A549 (cell line): ENCODE results near the gene NHLH1. TPM values are rescaled to one million over a fixed set of nuclear protein-coding genes. Genes with fewer than 3 reads are reported as not detected.

Source experiments
- ATAC-seq, 2 experiments: fragments of 200-7000 bp in 1 of 2; fragments of >200 bp in 1 of 2; cut with Nextera tagmentation in 1 of 2; cut with Tn5 transposase in 1 of 2; 3 replicates each; pipeline versions ENCODE4 v1.8.0 to v1.9.1; 2018 to 2020; ENCODE audit warnings: mild to moderate bottlenecking in 1 of 2, moderate library complexity in 1 of 2
- CTCF ChIA-PET: fragments of 300-600 bp; sonication (Branson Sonifier 250); formaldehyde crosslinking; extraction: SDS; loops from one replicate; lab custom pipeline; 2021; ENCODE audit warnings: antibody characterized with exemption, inconsistent platforms; lab: Yijun Ruan, JAX
- POLR2A ChIA-PET: fragments of 350-600 bp; formaldehyde crosslinking; extraction: SDS; loops from one replicate; lab custom pipeline; 2021; ENCODE audit warnings: antibody characterized with exemption, inconsistent platforms; lab: Yijun Ruan, JAX
- DNase-seq, 2 experiments: peaks; one replicate each; pipeline versions ENCODE4 v3.0.0 to v3.0.0-alpha.2; 2011 to 2016; ENCODE audit warnings: low read depth in 1 of 2, low spot score in 1 of 2
- FAIRE-seq: peaks from 2 replicates; lab custom pipeline; 2011; peaks lifted over from hg19 to GRCh38; lab: Jason Lieb, UNC
- H3K27ac ChIP-seq, 2 experiments: fragments of >200 bp; sonication (Bioruptor Twin); formaldehyde crosslinking; 3 replicates each; pipeline ENCODE4 v1.5.1; 2016 to 2017
- H3K4me1 ChIP-seq: fragments of >200 bp; sonication (Bioruptor Twin); formaldehyde crosslinking; 3 replicates; pipeline ENCODE4 v1.6.1; 2016
- H3K4me2 ChIP-seq: fragments of >200 bp; sonication (Bioruptor Twin); formaldehyde crosslinking; 3 replicates; pipeline ENCODE4 v1.6.1; 2016
- H3K4me3 ChIP-seq: fragments of >200 bp; sonication (Bioruptor Twin); formaldehyde crosslinking; 3 replicates; pipeline ENCODE4 v1.5.1; 2016
- H3K9me3 ChIP-seq: fragments of >200 bp; sonication (Bioruptor Twin); formaldehyde crosslinking; 3 replicates; pipeline ENCODE4 v1.6.1; 2016
- CBX8 ChIP-seq: fragments of 200-600 bp; sonication (generic); IDR thresholded peaks from 2 replicates; pipeline ENCODE4 v1.6.1; 2016
- EHF ChIP-seq: fragments of 250-450 bp; sonication (Bioruptor Pico); IDR thresholded peaks from 2 replicates; pipeline ENCODE4 v1.5.0; 2020; ENCODE audit warnings: mild to moderate bottlenecking
- FOSL2 ChIP-seq, 2 experiments: fragments of 450-650 bp in 1 of 2; fragments of >200 bp in 1 of 2; sonication (Bioruptor Twin) in 1 of 2; formaldehyde crosslinking; IDR thresholded peaks; 2 replicates each; pipeline versions ENCODE4 v1.5.0 to v1.6.1; 2016 to 2020; ENCODE audit warnings: mild to moderate bottlenecking in 1 of 2, moderate library complexity in 1 of 2
- FOXS1 ChIP-seq: fragments of 250-450 bp; sonication (Bioruptor Pico); IDR thresholded peaks from 2 replicates; pipeline ENCODE4 v1.5.0; 2020; ENCODE audit warnings: mild to moderate bottlenecking, moderate library complexity
- HDAC2 ChIP-seq: fragments of 200-600 bp; sonication (generic); IDR thresholded peaks from 2 replicates; pipeline ENCODE4 v1.6.1; 2016
- JUN ChIP-seq, 2 experiments: fragments of >200 bp; sonication (Bioruptor Twin); formaldehyde crosslinking; IDR thresholded peaks; 2 replicates in 1 of 2; 3 replicates in 1 of 2; pipeline ENCODE4 v1.6.1; 2016 to 2017
- JUNB ChIP-seq: fragments of >200 bp; sonication (Bioruptor Twin); formaldehyde crosslinking; IDR thresholded peaks from 2 replicates; pipeline ENCODE4 v1.6.1; 2016
- MYC ChIP-seq: IDR thresholded peaks from 2 replicates; pipeline ENCODE4 v1.6.1; 2012; ENCODE audit warnings: mild to moderate bottlenecking, inconsistent platforms, low read length, improper control_type of control experiment, borderline replicate concordance
- NFE2L2 ChIP-seq: fragments of 150-350 bp; conservative IDR thresholded peaks from 2 replicates; pipeline ENCODE4 v1.6.1; 2014; ENCODE audit warnings: low read length
- NR3C1 ChIP-seq: fragments of >200 bp; sonication (Bioruptor Twin); formaldehyde crosslinking; IDR thresholded peaks from 3 replicates; pipeline ENCODE4 v1.6.1; 2017
- RCOR1 ChIP-seq: fragments of 150-350 bp; IDR thresholded peaks from 2 replicates; pipeline ENCODE4 v1.6.1; 2014; ENCODE audit warnings: antibody characterized with exemption, low read length, low read depth
- RFX5 ChIP-seq: fragments of 450-650 bp; IDR thresholded peaks from 2 replicates; pipeline ENCODE4 v1.7.1; 2014; ENCODE audit warnings: antibody characterized with exemption, mild to moderate bottlenecking, moderate library complexity
- RNF2 ChIP-seq: fragments of 200-600 bp; sonication (generic); IDR thresholded peaks from 2 replicates; pipeline ENCODE4 v1.6.1; 2016; ENCODE audit warnings: low read depth, mild to moderate bottlenecking, antibody characterized with exemption, moderate library complexity, borderline replicate concordance
- ZC3H11A ChIP-seq: fragments of 450-650 bp; IDR thresholded peaks from 2 replicates; pipeline ENCODE4 v1.6.1; 2014; ENCODE audit warnings: antibody characterized with exemption, mild to moderate bottlenecking
- ZNF302 ChIP-seq: fragments of 250-450 bp; sonication (Bioruptor Pico); IDR thresholded peaks from 2 replicates; pipeline ENCODE4 v1.9.0; 2021; ENCODE audit warnings: inconsistent platforms, mild to moderate bottlenecking, moderate library complexity
- WGBS: methylation state at CpG from one replicate; pipeline ENCODE4 v1.1.6; 2017; ENCODE audit errors: missing lambda C conversion rate; 5-methylcytosine and 5-hydroxymethylcytosine counted together
- polyA plus RNA-seq, 4 experiments: library from polyadenylated mRNA; depleted of rRNA in 3 of 4; stranded (reverse); fragments of >200 nt; fragmentation: RNase III in 1 of 4; extraction: RNeasy Plus Mini Kit Qiagen cat#74134 plus additional on column Dnase treatment in 1 of 4; gene quantifications; 2 replicates in 3 of 4; 3 replicates in 1 of 4; pipeline ENCODE4 v1.2.3, GENCODE V29; 2011 to 2017
- TF ChIP-seq, protein P1 (sequence below): fragments of 450-650 bp; IDR thresholded peaks from 2 replicates; pipeline ENCODE4 v1.6.1; 2014; ENCODE audit warnings: antibody characterized with exemption
- TF ChIP-seq, protein P2 (sequence below): fragments of >200 bp; sonication (Bioruptor Twin); formaldehyde crosslinking; IDR thresholded peaks from 3 replicates; pipeline ENCODE4 v1.5.1; 2016
- TF ChIP-seq, protein P3 (sequence below): fragments of >200 bp; sonication (Bioruptor Twin); formaldehyde crosslinking; IDR thresholded peaks from 3 replicates; pipeline ENCODE4 v1.6.1; 2016
- TF ChIP-seq, protein P4 (sequence below): fragments of 200-600 bp; sonication (generic); IDR thresholded peaks from 2 replicates; pipeline ENCODE4 v1.6.1; 2016; ENCODE audit warnings: antibody characterized with exemption, mild to moderate bottlenecking, moderate library complexity
- TF ChIP-seq, protein P5 (sequence below): fragments of 250-450 bp; sonication (Bioruptor Pico); IDR thresholded peaks from 2 replicates; pipeline ENCODE4 v1.5.0; 2020; ENCODE audit warnings: low read depth, mild to moderate bottlenecking, moderate library complexity
- TF ChIP-seq, protein P6 (sequence below): IDR thresholded peaks from 2 replicates; pipeline ENCODE4 v1.6.1; 2012

Gene NHLH1
- polyA plus RNA-seq, 2 of the 4 experiments (the other 2 are of a cell fraction) = 0.34 to 0.63 TPM

DNA sequence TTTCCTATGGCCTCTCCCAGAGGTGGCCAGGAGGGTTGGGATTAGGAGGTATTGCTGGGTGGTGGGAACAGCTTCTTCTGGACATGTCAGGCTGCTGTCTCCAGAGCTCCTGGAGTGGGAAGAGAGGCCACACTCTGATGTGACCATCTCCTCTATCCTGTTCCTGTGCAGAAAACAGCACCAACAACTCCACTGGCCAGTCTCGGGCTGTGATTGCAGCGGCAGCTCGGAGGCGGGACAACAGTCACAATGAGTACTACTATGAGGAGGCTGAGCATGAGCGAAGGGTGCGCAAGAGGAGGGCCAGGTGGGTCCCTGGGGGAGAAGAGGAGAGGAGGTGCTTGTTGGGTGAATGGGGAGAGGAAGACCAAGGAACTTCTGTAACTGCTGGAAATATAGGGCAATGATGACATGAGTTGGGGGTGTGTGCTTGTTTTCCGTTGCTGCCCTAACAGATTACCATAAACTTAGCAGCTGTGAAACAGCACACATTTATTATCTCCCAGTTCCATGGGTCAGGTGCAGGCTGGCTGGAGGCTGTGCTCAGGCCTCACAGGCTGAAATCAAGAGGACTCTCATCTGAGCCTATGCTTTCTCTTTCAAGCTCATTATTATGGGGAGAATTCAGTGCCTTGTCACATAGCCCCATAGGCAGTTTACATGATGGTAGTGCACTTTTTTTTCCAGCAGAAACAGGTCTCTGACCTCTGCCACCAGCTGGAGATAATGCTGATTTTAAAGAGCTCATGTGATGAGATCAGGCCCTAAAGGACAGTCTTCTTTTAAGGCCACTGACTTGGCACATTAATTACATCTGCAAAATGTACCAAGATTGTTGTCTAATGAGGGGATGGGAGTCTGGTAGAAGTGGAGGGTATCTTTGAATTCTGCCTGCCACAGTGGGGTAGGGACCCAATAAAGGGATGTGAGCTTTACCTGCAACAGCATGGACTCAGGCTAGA is 54.3 kb downstream of the NHLH1 start:
- TF ChIP-seq, protein P1, sequence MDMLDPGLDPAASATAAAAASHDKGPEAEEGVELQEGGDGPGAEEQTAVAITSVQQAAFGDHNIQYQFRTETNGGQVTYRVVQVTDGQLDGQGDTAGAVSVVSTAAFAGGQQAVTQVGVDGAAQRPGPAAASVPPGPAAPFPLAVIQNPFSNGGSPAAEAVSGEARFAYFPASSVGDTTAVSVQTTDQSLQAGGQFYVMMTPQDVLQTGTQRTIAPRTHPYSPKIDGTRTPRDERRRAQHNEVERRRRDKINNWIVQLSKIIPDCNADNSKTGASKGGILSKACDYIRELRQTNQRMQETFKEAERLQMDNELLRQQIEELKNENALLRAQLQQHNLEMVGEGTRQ = no peak
- no peak for TF ChIP-seq JUN (IDR thresholded peaks at IDR 0.05)
- TF ChIP-seq, protein P2, sequence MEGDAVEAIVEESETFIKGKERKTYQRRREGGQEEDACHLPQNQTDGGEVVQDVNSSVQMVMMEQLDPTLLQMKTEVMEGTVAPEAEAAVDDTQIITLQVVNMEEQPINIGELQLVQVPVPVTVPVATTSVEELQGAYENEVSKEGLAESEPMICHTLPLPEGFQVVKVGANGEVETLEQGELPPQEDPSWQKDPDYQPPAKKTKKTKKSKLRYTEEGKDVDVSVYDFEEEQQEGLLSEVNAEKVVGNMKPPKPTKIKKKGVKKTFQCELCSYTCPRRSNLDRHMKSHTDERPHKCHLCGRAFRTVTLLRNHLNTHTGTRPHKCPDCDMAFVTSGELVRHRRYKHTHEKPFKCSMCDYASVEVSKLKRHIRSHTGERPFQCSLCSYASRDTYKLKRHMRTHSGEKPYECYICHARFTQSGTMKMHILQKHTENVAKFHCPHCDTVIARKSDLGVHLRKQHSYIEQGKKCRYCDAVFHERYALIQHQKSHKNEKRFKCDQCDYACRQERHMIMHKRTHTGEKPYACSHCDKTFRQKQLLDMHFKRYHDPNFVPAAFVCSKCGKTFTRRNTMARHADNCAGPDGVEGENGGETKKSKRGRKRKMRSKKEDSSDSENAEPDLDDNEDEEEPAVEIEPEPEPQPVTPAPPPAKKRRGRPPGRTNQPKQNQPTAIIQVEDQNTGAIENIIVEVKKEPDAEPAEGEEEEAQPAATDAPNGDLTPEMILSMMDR = no peak
- TF ChIP-seq, protein P3, sequence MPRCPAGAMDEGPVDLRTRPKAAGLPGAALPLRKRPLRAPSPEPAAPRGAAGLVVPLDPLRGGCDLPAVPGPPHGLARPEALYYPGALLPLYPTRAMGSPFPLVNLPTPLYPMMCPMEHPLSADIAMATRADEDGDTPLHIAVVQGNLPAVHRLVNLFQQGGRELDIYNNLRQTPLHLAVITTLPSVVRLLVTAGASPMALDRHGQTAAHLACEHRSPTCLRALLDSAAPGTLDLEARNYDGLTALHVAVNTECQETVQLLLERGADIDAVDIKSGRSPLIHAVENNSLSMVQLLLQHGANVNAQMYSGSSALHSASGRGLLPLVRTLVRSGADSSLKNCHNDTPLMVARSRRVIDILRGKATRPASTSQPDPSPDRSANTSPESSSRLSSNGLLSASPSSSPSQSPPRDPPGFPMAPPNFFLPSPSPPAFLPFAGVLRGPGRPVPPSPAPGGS = no peak
- no peak for TF ChIP-seq CBX8
- TF ChIP-seq RNF2 = no peak
- TF ChIP-seq, protein P4, sequence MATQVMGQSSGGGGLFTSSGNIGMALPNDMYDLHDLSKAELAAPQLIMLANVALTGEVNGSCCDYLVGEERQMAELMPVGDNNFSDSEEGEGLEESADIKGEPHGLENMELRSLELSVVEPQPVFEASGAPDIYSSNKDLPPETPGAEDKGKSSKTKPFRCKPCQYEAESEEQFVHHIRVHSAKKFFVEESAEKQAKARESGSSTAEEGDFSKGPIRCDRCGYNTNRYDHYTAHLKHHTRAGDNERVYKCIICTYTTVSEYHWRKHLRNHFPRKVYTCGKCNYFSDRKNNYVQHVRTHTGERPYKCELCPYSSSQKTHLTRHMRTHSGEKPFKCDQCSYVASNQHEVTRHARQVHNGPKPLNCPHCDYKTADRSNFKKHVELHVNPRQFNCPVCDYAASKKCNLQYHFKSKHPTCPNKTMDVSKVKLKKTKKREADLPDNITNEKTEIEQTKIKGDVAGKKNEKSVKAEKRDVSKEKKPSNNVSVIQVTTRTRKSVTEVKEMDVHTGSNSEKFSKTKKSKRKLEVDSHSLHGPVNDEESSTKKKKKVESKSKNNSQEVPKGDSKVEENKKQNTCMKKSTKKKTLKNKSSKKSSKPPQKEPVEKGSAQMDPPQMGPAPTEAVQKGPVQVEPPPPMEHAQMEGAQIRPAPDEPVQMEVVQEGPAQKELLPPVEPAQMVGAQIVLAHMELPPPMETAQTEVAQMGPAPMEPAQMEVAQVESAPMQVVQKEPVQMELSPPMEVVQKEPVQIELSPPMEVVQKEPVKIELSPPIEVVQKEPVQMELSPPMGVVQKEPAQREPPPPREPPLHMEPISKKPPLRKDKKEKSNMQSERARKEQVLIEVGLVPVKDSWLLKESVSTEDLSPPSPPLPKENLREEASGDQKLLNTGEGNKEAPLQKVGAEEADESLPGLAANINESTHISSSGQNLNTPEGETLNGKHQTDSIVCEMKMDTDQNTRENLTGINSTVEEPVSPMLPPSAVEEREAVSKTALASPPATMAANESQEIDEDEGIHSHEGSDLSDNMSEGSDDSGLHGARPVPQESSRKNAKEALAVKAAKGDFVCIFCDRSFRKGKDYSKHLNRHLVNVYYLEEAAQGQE = no peak
- no peak for TF ChIP-seq MYC
- TF ChIP-seq RCOR1 = no peak
- no peak for TF ChIP-seq NFE2L2
- TF ChIP-seq, protein P5, sequence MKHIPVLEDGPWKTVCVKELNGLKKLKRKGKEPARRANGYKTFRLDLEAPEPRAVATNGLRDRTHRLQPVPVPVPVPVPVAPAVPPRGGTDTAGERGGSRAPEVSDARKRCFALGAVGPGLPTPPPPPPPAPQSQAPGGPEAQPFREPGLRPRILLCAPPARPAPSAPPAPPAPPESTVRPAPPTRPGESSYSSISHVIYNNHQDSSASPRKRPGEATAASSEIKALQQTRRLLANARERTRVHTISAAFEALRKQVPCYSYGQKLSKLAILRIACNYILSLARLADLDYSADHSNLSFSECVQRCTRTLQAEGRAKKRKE (CRISPR knock-in tag) = no peak
- no peak for TF ChIP-seq FOXS1
- TF ChIP-seq FOSL2 (IDR thresholded peaks at IDR 0.05) = no peak
- TF ChIP-seq FOSL2 (CRISPR knock-in tag; IDR thresholded peaks at IDR 0.05) = no peak
- no peak for TF ChIP-seq EHF (CRISPR knock-in tag)
- no peak for TF ChIP-seq HDAC2
- TF ChIP-seq, protein P6, sequence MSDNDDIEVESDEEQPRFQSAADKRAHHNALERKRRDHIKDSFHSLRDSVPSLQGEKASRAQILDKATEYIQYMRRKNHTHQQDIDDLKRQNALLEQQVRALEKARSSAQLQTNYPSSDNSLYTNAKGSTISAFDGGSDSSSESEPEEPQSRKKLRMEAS = no peak
- Histone ChIP-seq H3K9me3 (no peaks in the 10 kb centered on the region), H3K4me2 (no peak overlapping the region), H3K27ac (no peak overlapping the region), H3K4me1 (no peaks in the 10 kb centered on the region), H3K4me3 (no peak overlapping the region)
- 85% methylated on average over 7 of the region's 7 CpGs for WGBS
- FAIRE-seq = no peak
- ChIA-PET POLR2A (no interaction called here), CTCF (interaction anchor here (1.6 kb wide), 1 partner anchor 185 kb away, joined by 8 read pairs; no protein-coding TSS in a partner anchor)
- ATAC-seq = no peak
- no peak for DNase-seq

DNA sequence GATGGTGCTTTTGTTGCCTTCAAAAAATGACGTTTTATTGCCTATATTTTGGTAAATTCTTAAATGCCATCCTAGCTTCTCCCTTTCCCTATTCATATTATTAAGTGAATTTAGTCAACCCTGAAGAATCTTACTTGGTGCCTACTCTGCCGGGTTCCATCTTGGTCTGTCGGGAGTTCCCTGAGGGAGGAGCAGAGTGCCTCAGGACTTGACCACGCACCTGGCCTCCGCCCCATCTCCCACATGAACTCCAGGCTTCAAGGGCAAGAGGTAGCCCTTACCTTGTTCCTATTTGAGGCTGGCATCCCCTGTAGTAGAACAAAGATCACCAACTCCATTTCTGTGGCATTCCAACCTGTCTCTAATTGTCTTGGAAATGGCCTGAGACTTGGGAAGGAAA is 55.0 kb downstream of the NHLH1 start:
- Histone ChIP-seq H3K4me3 (no peak overlapping the region), H3K9me3 (no peaks in the 10 kb centered on the region), H3K27ac (no peak overlapping the region), H3K4me2 (no peak overlapping the region), H3K4me1 (no peaks in the 10 kb centered on the region)
- FAIRE-seq (no peak), ATAC-seq (no peak), DNase-seq (no peak)
- WGBS = 74% methylated on average over 5 of the region's 5 CpGs
- ChIA-PET CTCF (no interaction called here), POLR2A (no interaction called here)
- no peak for TF ChIP-seq NR3C1
- no peak for TF ChIP-seq EHF (CRISPR knock-in tag)
- no peak for TF ChIP-seq JUNB
- no peak for TF ChIP-seq RNF2
- TF ChIP-seq, protein P6 = no peak
- no peak for TF ChIP-seq ZC3H11A
- TF ChIP-seq JUN (IDR thresholded peaks at IDR 0.05) = no peak
- TF ChIP-seq, protein P2 = no peak
- TF ChIP-seq ZNF302 (CRISPR knock-in tag) = no peak
- TF ChIP-seq RFX5 = no peak
